Measurements from ENCODE around the gene DLGAP1. TPM values are rescaled to one million over a fixed set of nuclear protein-coding genes. Genes with fewer than 3 reads are reported as not detected.

The DLGAP1 gene
- total and polyA plus RNA-seq, 2 of the 4 experiments (the other 2 are of a cell fraction): under 0.01 to 0.09 TPM

- H2BK120ac ChIP-seq (ENCODE audit: low read depth, low read length): no peak overlapping the region
- no TSS peak for BruUV-seq (replicated peaks)
- in situ Hi-C loops (cut with MboI; ENCODE audit: low sequenced_read_pairs): no loop called here
- no peak overlapping the region for H2BK5ac ChIP-seq (ENCODE audit: low read depth, low read length, poor library complexity, severe bottlenecking)
- no peak overlapping the region for H2AK5ac ChIP-seq (ENCODE audit: low read depth, low read length)
- no peak overlapping the region for H3K56ac ChIP-seq (ENCODE audit: extremely low read depth, insufficient read depth, low read length)
- H2AK9ac ChIP-seq (replicated peaks; ENCODE audit: low read depth, low read length, poor library complexity): no peak overlapping the region
- H4K5ac ChIP-seq (ENCODE audit: low read depth, low read length): no peak overlapping the region
- ATAC-seq (ENCODE audit: low read depth): no peak
- no peak overlapping the region for H4K8ac ChIP-seq (ENCODE audit: low read depth in 2 of 2, low read length in 2 of 2)
- no peaks in the 10 kb centered on the region for H3K9me3 ChIP-seq (ENCODE audit: control insufficient read depth, insufficient read depth, low read length)
- peaks cover 10% of the 10 kb centered on the region for H3K4me1 ChIP-seq (ENCODE audit: control insufficient read depth, insufficient read depth, low read length)
- H3K9me1 ChIP-seq (ENCODE audit: insufficient read depth, low read length): no peaks in the 10 kb centered on the region; the same call in 1 of the 2 replicates
- dilution Hi-C loops (cut with HindIII; ENCODE audit: low sequenced_read_pairs, unreplicated experiment): no loop called here
- H3K18ac ChIP-seq (ENCODE audit: low read depth, low read length): no peak overlapping the region
- WGBS, 2 experiments (ENCODE audit: extremely low coverage in 2 of 2, insufficient read length in 1 of 2): 60% methylated on average over 1 of the region's 5 CpGs; no CpG with 5 or more reads in 1 of the 2 experiments
- H3K27ac ChIP-seq (ENCODE audit: insufficient read depth, low read length): no peak overlapping the region
- POLR2A ChIA-PET (ENCODE audit: unreplicated experiment): no interaction called here
- H3K14ac ChIP-seq (replicated peaks; ENCODE audit: low read depth, low read length): no peak overlapping the region
- no peak overlapping the region for H4K91ac ChIP-seq (ENCODE audit: insufficient read depth, low read depth, low read length)
- TF ChIP-seq MXI1 (IDR thresholded peaks at IDR 0.05; ENCODE audit: borderline replicate concordance, low read depth, low read length): no peak
- no peak for TF ChIP-seq RFX5 (IDR thresholded peaks at IDR 0.05; ENCODE audit: low read depth, low read length)
- TF ChIP-seq ELK1 (IDR thresholded peaks at IDR 0.05; ENCODE audit: borderline replicate concordance, low read depth, low read length): no peak
- no peak for TF ChIP-seq BHLHE40 (IDR thresholded peaks at IDR 0.05; ENCODE audit: low read depth, low read length)
- no peak for TF ChIP-seq RAD21 (IDR thresholded peaks at IDR 0.05; ENCODE audit: low read length)
- TF ChIP-seq MAZ (IDR thresholded peaks at IDR 0.05; ENCODE audit: borderline replicate concordance, low read depth, low read length): no peak
- no peak for TF ChIP-seq CTCF (conservative IDR thresholded peaks at IDR 0.05; ENCODE audit: low read depth, low read length)
- no peak overlapping the region for H2BK15ac ChIP-seq (ENCODE audit: low read depth, low read length)
- H3K4ac ChIP-seq (ENCODE audit: low read depth, low read length): no peak overlapping the region
- H3K36me3 ChIP-seq (ENCODE audit: control insufficient read depth, insufficient read depth, low read length): no peaks in the 10 kb centered on the region
- no peak overlapping the region for H2AFZ ChIP-seq (replicated peaks; ENCODE audit: low read length, poor library complexity)
- DNase-seq: no peak
- H3K23ac ChIP-seq (ENCODE audit: low read depth, low read length): no peak overlapping the region
- H2BK20ac ChIP-seq (ENCODE audit: low read depth, low read length): no peak overlapping the region
- CTCF ChIA-PET: interaction anchor here (0.7 to 1.4 kb wide), 3 partner anchors 10 to 283 kb away, joined by 3 to 4 read pairs (median 4); no protein-coding TSS in a partner anchor
- intact Hi-C loops (cut with micrococcal nuclease): no loop called here
- no peaks in the 10 kb centered on the region for H3K79me1 ChIP-seq (ENCODE audit: low read depth in 1 of 2, low read length in 2 of 2)
- H3K9ac ChIP-seq (ENCODE audit: low read depth, low read length): no peak overlapping the region
- H3K4me3 ChIP-seq (ENCODE audit: insufficient read depth, low read depth, low read length): no peak overlapping the region
- no peaks in the 10 kb centered on the region for H4K20me1 ChIP-seq (ENCODE audit: insufficient read depth, low read length)
- peaks cover 5% of the 10 kb centered on the region for H3K27me3 ChIP-seq (ENCODE audit: control insufficient read depth, insufficient read depth, low read length)
- no peak overlapping the region for H3K4me2 ChIP-seq (ENCODE audit: low read depth, low read length)
These were observed 742.6 kb downstream of the DLGAP1 start for GRCh38 chr18:3712491-3712890.
